Measurements from ENCODE around the gene CYBC1. TPM values are rescaled to one million over a fixed set of nuclear protein-coding genes. Genes with fewer than 3 reads are reported as not detected.
A peak's percentile ranks its signal among the peaks of the same experiment; 100 is the strongest.

Gene CYBC1
- total RNA-seq, 1 donor from 2014 or later: 75.7 TPM

- TF ChIP-seq, protein P1, sequence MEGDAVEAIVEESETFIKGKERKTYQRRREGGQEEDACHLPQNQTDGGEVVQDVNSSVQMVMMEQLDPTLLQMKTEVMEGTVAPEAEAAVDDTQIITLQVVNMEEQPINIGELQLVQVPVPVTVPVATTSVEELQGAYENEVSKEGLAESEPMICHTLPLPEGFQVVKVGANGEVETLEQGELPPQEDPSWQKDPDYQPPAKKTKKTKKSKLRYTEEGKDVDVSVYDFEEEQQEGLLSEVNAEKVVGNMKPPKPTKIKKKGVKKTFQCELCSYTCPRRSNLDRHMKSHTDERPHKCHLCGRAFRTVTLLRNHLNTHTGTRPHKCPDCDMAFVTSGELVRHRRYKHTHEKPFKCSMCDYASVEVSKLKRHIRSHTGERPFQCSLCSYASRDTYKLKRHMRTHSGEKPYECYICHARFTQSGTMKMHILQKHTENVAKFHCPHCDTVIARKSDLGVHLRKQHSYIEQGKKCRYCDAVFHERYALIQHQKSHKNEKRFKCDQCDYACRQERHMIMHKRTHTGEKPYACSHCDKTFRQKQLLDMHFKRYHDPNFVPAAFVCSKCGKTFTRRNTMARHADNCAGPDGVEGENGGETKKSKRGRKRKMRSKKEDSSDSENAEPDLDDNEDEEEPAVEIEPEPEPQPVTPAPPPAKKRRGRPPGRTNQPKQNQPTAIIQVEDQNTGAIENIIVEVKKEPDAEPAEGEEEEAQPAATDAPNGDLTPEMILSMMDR (IDR thresholded peaks at IDR 0.05; ENCODE audit: unreplicated experiment): no peak
- no peak for DNase-seq (ENCODE audit: low spot score)
- H3K4me3 Mint-ChIP-seq (ENCODE audit: unreplicated experiment): no peak overlapping the region
- peaks cover 2% of the 10 kb centered on the region for H3K27me3 Mint-ChIP-seq (ENCODE audit: unreplicated experiment)
- H3K36me3 Mint-ChIP-seq (ENCODE audit: low read depth, unreplicated experiment): peaks cover 31% of the 10 kb centered on the region
- no peaks in the 10 kb centered on the region for H3K4me1 Mint-ChIP-seq (ENCODE audit: unreplicated experiment)
- H3K27ac Mint-ChIP-seq (ENCODE audit: unreplicated experiment): no peak overlapping the region
- H3K9me3 Mint-ChIP-seq (ENCODE audit: unreplicated experiment): no peaks in the 10 kb centered on the region
Measured at GRCh38 chr17:82477934-82478333, 27.4 kb upstream of the CYBC1 start.

DNA sequence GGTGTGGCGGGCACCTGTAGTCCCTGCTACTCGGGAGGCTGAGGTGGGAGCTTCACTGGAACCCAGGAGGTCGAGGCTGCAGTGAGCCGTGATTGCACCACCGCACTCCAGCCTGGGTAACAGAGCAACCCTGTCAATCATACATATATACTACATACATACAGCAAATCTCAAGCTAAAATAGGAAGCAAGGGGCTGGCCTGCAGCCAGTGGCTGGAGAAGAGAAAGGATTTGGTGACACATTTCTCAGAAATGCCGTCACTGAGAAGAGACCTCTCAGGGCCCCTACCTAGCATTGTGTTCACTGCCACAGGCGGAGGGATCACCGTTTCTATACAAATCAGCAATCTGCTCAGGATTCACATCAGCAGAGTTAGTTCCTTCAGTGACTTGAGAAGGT lies 24.9 kb upstream of the CYBC1 start:
- no peak overlapping the region for H3K27ac Mint-ChIP-seq (ENCODE audit: unreplicated experiment)
- peaks cover 4% of the 10 kb centered on the region for H3K27me3 Mint-ChIP-seq (ENCODE audit: unreplicated experiment)
- TF ChIP-seq, protein P1 (IDR thresholded peaks at IDR 0.05; ENCODE audit: unreplicated experiment): no peak
- DNase-seq (ENCODE audit: low spot score): no peak
- H3K4me3 Mint-ChIP-seq (ENCODE audit: unreplicated experiment): no peak overlapping the region
- H3K4me1 Mint-ChIP-seq (ENCODE audit: unreplicated experiment): no peaks in the 10 kb centered on the region
- peaks cover 37% of the 10 kb centered on the region for H3K36me3 Mint-ChIP-seq (ENCODE audit: low read depth, unreplicated experiment)
- no peaks in the 10 kb centered on the region for H3K9me3 Mint-ChIP-seq (ENCODE audit: unreplicated experiment)

DNA sequence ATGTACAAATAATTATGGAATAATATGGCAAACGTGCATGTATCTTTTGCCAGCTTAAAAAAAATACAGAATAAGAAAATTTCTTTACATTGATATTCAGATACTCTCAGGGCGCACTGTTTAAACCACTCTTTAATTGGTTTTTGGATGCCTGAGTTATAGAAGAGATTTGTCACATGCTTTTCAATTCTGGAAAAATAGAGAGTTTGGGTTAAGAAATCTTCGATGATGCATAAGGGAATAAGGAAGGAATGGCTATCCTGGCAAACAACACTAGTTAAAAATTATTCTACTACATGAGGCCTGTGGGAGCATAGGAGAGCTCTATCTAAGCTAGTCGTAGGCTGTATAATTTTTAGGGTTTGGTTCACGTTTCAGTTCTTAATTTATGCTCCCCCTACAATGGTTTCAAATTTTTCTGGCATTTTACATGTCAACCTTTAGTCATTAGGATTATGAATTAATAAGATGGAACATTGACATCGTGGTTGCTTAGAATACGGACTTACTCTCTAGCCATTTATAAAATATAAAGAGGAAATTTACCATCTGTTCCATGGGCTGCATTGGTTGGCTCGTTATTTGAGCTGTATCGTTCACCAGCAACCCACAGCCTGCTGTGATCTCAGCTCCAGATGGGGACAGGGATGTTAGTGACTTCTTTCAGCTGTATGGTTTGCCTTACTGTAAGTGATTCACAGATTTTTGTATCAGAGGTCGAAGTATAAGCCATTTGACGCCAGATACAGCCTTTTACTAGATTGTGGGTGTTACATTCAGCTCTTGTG lies 23.9 kb upstream of the CYBC1 start:
- Mint-ChIP-seq H3K4me3 (ENCODE audit: unreplicated experiment) (no peak overlapping the region), H3K36me3 (ENCODE audit: low read depth, unreplicated experiment) (peaks cover 38% of the 10 kb centered on the region), H3K27ac (ENCODE audit: unreplicated experiment) (no peak overlapping the region), H3K4me1 (ENCODE audit: unreplicated experiment) (no peaks in the 10 kb centered on the region), H3K27me3 (ENCODE audit: unreplicated experiment) (peaks cover 4% of the 10 kb centered on the region), H3K9me3 (ENCODE audit: unreplicated experiment) (no peaks in the 10 kb centered on the region)
- DNase-seq (ENCODE audit: low spot score): no peak
- TF ChIP-seq, protein P1 (IDR thresholded peaks at IDR 0.05; ENCODE audit: unreplicated experiment): no peak

DNA sequence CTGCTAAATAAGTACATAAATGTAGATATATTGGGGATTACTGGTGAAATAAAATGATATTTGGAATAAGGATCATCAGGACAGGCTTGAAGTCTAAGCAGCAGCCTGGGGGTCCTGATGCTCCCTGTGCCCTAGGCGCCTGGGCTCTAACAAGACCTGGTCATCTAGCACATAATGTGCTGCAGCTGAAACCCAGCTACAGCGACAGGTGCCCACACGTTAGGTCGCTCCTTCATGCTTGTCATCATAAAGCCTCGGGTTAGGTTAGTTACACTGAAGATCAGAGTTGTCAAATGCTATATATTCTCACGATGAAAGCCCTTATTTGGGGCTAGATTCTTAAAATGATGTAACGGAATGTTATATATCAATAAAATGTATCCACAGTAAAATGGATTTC lies 19.5 kb upstream of the CYBC1 start:
- H3K36me3 Mint-ChIP-seq (ENCODE audit: low read depth, unreplicated experiment): peaks cover 49% of the 10 kb centered on the region
- H3K27ac Mint-ChIP-seq (ENCODE audit: unreplicated experiment): no peak overlapping the region
- TF ChIP-seq, protein P1 (IDR thresholded peaks at IDR 0.05; ENCODE audit: unreplicated experiment): no peak
- no peaks in the 10 kb centered on the region for H3K9me3 Mint-ChIP-seq (ENCODE audit: unreplicated experiment)
- H3K4me1 Mint-ChIP-seq (ENCODE audit: unreplicated experiment): no peaks in the 10 kb centered on the region
- H3K4me3 Mint-ChIP-seq (ENCODE audit: unreplicated experiment): peak overlapping the region; percentile 54
- DNase-seq (ENCODE audit: low spot score): no peak
- H3K27me3 Mint-ChIP-seq (ENCODE audit: unreplicated experiment): peaks cover 4% of the 10 kb centered on the region

DNA sequence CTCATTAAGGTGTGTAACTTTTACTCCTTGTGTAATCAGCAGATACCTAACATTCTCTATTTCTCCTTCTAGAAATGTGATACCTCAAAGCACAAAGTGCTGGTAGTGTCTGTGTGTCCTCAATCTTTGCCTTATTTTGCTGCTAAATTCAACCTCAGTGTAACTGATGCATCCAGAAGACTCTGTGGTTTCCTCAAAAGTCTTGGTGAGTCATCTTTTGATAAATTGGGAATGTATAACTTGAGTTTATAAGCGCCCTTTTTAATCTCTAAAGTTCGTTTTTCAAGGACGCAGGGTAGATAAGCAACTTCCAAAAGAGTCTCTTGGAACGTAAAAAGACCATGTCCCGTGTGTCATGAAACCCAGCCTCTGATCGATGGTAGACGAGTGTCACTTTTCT lies 18.1 kb upstream of the CYBC1 start:
- peak overlapping the region; percentile 54 for H3K4me3 Mint-ChIP-seq (ENCODE audit: unreplicated experiment)
- no peak for DNase-seq (ENCODE audit: low spot score)
- H3K9me3 Mint-ChIP-seq (ENCODE audit: unreplicated experiment): no peaks in the 10 kb centered on the region
- peaks cover 52% of the 10 kb centered on the region for H3K36me3 Mint-ChIP-seq (ENCODE audit: low read depth, unreplicated experiment)
- TF ChIP-seq, protein P1 (IDR thresholded peaks at IDR 0.05; ENCODE audit: unreplicated experiment): no peak
- H3K27ac Mint-ChIP-seq (ENCODE audit: unreplicated experiment): no peak overlapping the region
- H3K4me1 Mint-ChIP-seq (ENCODE audit: unreplicated experiment): peaks cover 8% of the 10 kb centered on the region
- peaks cover 7% of the 10 kb centered on the region for H3K27me3 Mint-ChIP-seq (ENCODE audit: unreplicated experiment)

All from endothelial cell (in vitro differentiated cells).